ENCODE data around the gene ZCCHC24. TPM values are rescaled to one million over a fixed set of nuclear protein-coding genes. Genes with fewer than 3 reads are reported as not detected.
"Not testable (repeated sequence)": the region's sequence is repeated elsewhere in the genome, so short reads cannot be mapped to it uniquely, and the experiment has no call there.

The ZCCHC24 gene
- total RNA-seq, 2 experiments from 2014 or later = 2.4 to 3.1 TPM

- H3K4me3 Mint-ChIP-seq = no peak overlapping the region
- H3K27ac Mint-ChIP-seq = no peak overlapping the region
- no peaks in the 10 kb centered on the region for H3K9me3 Mint-ChIP-seq (ENCODE audit: low read depth)
- no peaks in the 10 kb centered on the region for H3K27me3 Mint-ChIP-seq
- ATAC-seq = no peak
- peak; percentile 40 for DNase-seq
- CTCF ChIA-PET = interaction anchor here (0.9 to 12.0 kb wide), 12 partner anchors 9 to 192 kb away, joined by 3 to 171 read pairs (median 6); no protein-coding TSS in a partner anchor
- peaks cover 24% of the 10 kb centered on the region for H3K36me3 Mint-ChIP-seq
- H3K4me1 Mint-ChIP-seq = peaks cover 65% of the 10 kb centered on the region
Observed at GRCh38 chr10:79345241-79346011, 100.0 kb downstream of the ZCCHC24 start.

- Mint-ChIP-seq H3K4me1 (peaks cover 57% of the 10 kb centered on the region), H3K9me3 (ENCODE audit: low read depth) (no peaks in the 10 kb centered on the region), H3K27me3 (no peaks in the 10 kb centered on the region), H3K4me3 (no peak overlapping the region), H3K36me3 (peaks cover 16% of the 10 kb centered on the region), H3K27ac (no peak overlapping the region)
- DNase-seq = peak; percentile 28
- CTCF ChIA-PET = interaction anchor here (0.9 to 12.0 kb wide), 10 partner anchors 10 to 193 kb away, joined by 3 to 171 read pairs (median 4); no protein-coding TSS in a partner anchor
- no peak for ATAC-seq
Observed at GRCh38 chr10:79344502-79345195, 100.8 kb downstream of the ZCCHC24 start.

- peak overlapping the region; percentile 37 for H3K27ac Mint-ChIP-seq
- CTCF ChIA-PET = interaction anchor here (0.9 to 12.0 kb wide), 5 partner anchors 9 to 49 kb away, joined by 3 to 171 read pairs (median 6); no protein-coding TSS in a partner anchor
- no peak overlapping the region for H3K4me3 Mint-ChIP-seq
Observed at GRCh38 chr10:79342811-79343561, 102.4 kb downstream of the ZCCHC24 start.

GRCh38 chr10:79342295-79342761, 103.1 kb downstream of the ZCCHC24 start:
- CTCF ChIA-PET = interaction anchor here (0.9 to 12.0 kb wide), 3 partner anchors 9 to 48 kb away, joined by 3 to 171 read pairs (median 6); no protein-coding TSS in a partner anchor
- H3K27me3 Mint-ChIP-seq = no peaks in the 10 kb centered on the region
- H3K9me3 Mint-ChIP-seq (ENCODE audit: low read depth) = no peaks in the 10 kb centered on the region
- no peak for ATAC-seq
- no peak overlapping the region for H3K4me3 Mint-ChIP-seq
- H3K27ac Mint-ChIP-seq = peak overlapping the region; percentile 44
- peak; percentile 32 for DNase-seq
- peaks cover 45% of the 10 kb centered on the region for H3K4me1 Mint-ChIP-seq
- H3K36me3 Mint-ChIP-seq = no peaks in the 10 kb centered on the region

More at GRCh38 chr10:79342811-79343561, 102.4 kb downstream of the ZCCHC24 start:
- H3K4me1 Mint-ChIP-seq = peaks cover 45% of the 10 kb centered on the region
- H3K9me3 Mint-ChIP-seq (ENCODE audit: low read depth) = no peaks in the 10 kb centered on the region
- DNase-seq (peak; percentile 45), ATAC-seq (no peak)
- no peaks in the 10 kb centered on the region for H3K27me3 Mint-ChIP-seq
- no peaks in the 10 kb centered on the region for H3K36me3 Mint-ChIP-seq

- no peaks in the 10 kb centered on the region for H3K27me3 Mint-ChIP-seq
- no peak overlapping the region for H3K4me3 Mint-ChIP-seq
- H3K36me3 Mint-ChIP-seq = no peaks in the 10 kb centered on the region
- no peaks in the 10 kb centered on the region for H3K9me3 Mint-ChIP-seq (ENCODE audit: low read depth)
- ATAC-seq = no peak
- no peak for DNase-seq
- CTCF ChIA-PET = interaction anchor here (12.0 kb wide), 1 partner anchor 22 kb away, joined by 171 read pairs; no protein-coding TSS in a partner anchor
- no peak overlapping the region for H3K27ac Mint-ChIP-seq
- H3K4me1 Mint-ChIP-seq = peaks cover 35% of the 10 kb centered on the region
Observed at GRCh38 chr10:79340646-79341244, 104.7 kb downstream of the ZCCHC24 start.

- ATAC-seq (no peak), DNase-seq (no peak)
- H3K27me3 Mint-ChIP-seq = no peaks in the 10 kb centered on the region
- no peak overlapping the region for H3K4me3 Mint-ChIP-seq
- no peaks in the 10 kb centered on the region for H3K9me3 Mint-ChIP-seq (ENCODE audit: low read depth)
- H3K4me1 Mint-ChIP-seq = peaks cover 24% of the 10 kb centered on the region
- peak overlapping the region; percentile 32 for H3K27ac Mint-ChIP-seq
- H3K36me3 Mint-ChIP-seq = peaks cover 2% of the 10 kb centered on the region
- CTCF ChIA-PET = no interaction called here
Observed at GRCh38 chr10:79339266-79339665, 106.2 kb downstream of the ZCCHC24 start.

- DNase-seq; H3K9me3 Mint-ChIP-seq (ENCODE audit: low read depth); H3K36me3 Mint-ChIP-seq; H3K27ac Mint-ChIP-seq; H3K4me3 Mint-ChIP-seq; H3K27me3 Mint-ChIP-seq; ATAC-seq: not testable (repeated sequence)
- peaks cover 16% of the 10 kb centered on the region for H3K4me1 Mint-ChIP-seq
- CTCF ChIA-PET = interaction anchor here (0.7 kb wide), 1 partner anchor 21 kb away, joined by 4 read pairs; no protein-coding TSS in a partner anchor
Observed at GRCh38 chr10:79337783-79338469, 107.5 kb downstream of the ZCCHC24 start.

GRCh38 chr10:79336739-79337138, 108.7 kb downstream of the ZCCHC24 start:
- no peak for DNase-seq
- no peak overlapping the region for H3K27ac Mint-ChIP-seq
- no peak for ATAC-seq
- no peak overlapping the region for H3K4me3 Mint-ChIP-seq
- peaks cover 2% of the 10 kb centered on the region for H3K36me3 Mint-ChIP-seq
- H3K27me3 Mint-ChIP-seq = no peaks in the 10 kb centered on the region
- peaks cover 15% of the 10 kb centered on the region for H3K4me1 Mint-ChIP-seq
- CTCF ChIA-PET = interaction anchor here (0.7 to 1.1 kb wide), 2 partner anchors 9 to 85 kb away, joined by 3 read pairs; no protein-coding TSS in a partner anchor
- no peaks in the 10 kb centered on the region for H3K9me3 Mint-ChIP-seq (ENCODE audit: low read depth)

DNA sequence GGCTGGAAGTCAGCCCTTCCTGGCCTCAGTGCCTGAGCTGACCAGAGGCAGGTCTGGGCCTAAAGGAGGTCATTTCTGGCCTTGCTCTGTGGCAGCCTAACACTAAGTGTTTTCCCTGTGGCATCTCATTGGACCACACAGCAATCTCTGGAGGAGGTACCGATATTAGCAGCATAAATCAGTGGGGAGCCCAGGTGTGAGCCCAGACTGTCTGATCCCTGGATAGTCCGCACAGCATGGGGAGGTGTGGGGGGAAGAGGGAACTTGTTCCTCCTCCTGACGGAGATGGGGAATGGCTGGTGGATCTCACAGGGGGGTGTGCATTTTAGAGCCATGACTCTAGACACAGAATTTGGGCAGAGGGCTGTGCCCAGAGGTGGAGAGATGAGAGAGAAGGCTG, 109.1 kb downstream of the ZCCHC24 start:
- CTCF ChIA-PET = interaction anchor here (1.1 kb wide), 1 partner anchor 85 kb away, joined by 3 read pairs; no protein-coding TSS in a partner anchor
- no peak for DNase-seq
- ATAC-seq = no peak
- Mint-ChIP-seq H3K27me3 (no peaks in the 10 kb centered on the region), H3K27ac (no peak overlapping the region), H3K9me3 (ENCODE audit: low read depth) (no peaks in the 10 kb centered on the region), H3K36me3 (peaks cover 2% of the 10 kb centered on the region), H3K4me1 (peaks cover 19% of the 10 kb centered on the region), H3K4me3 (no peak overlapping the region)

- H3K27ac Mint-ChIP-seq = no peak overlapping the region
- no peak for DNase-seq
- no peak for ATAC-seq
- H3K4me3 Mint-ChIP-seq = no peak overlapping the region
- no peaks in the 10 kb centered on the region for H3K9me3 Mint-ChIP-seq (ENCODE audit: low read depth)
- H3K36me3 Mint-ChIP-seq = peaks cover 2% of the 10 kb centered on the region
- no peaks in the 10 kb centered on the region for H3K27me3 Mint-ChIP-seq
- peaks cover 24% of the 10 kb centered on the region for H3K4me1 Mint-ChIP-seq
- CTCF ChIA-PET = interaction anchor here (0.9 to 2.4 kb wide), 5 partner anchors 9 to 90 kb away, joined by 3 to 11 read pairs (median 3); partner anchors contain the start of gene PPIF
Observed at GRCh38 chr10:79335470-79336235, 109.8 kb downstream of the ZCCHC24 start.

DNA sequence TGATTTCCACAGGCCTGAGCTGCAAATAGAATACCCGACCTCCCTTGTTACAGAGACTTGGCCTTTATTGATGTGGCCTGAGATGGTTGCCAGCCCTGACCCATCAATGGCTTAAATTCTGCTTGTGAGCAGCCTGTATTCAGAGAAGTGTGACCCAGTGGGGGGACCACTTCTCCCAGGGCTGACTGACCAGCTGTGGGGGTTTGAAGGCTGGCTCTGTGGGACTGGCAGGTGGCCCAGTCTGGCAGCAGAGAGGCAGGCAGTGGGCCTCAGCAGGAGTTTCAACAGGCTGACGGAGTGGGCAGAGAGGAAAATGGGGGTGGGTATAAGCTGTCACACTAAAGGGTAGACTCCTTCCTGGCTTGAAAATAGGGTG, 110.3 kb downstream of the ZCCHC24 start:
- no peak overlapping the region for H3K4me3 Mint-ChIP-seq
- H3K27me3 Mint-ChIP-seq = no peaks in the 10 kb centered on the region
- peaks cover 26% of the 10 kb centered on the region for H3K4me1 Mint-ChIP-seq
- no peak for DNase-seq
- CTCF ChIA-PET = interaction anchor here (0.9 to 2.4 kb wide), 4 partner anchors 10 to 90 kb away, joined by 3 to 11 read pairs (median 4); partner anchors contain the start of gene PPIF
- H3K27ac Mint-ChIP-seq = no peak overlapping the region
- peaks cover 2% of the 10 kb centered on the region for H3K36me3 Mint-ChIP-seq
- ATAC-seq = no peak
- H3K9me3 Mint-ChIP-seq (ENCODE audit: low read depth) = no peaks in the 10 kb centered on the region

All from activated CD8-positive, alpha-beta memory T cell treated with anti-CD3 and anti-CD28 coated beads, Interleukin-2, amount 10 ng/mL, durations not matched to agents 7 days and 5 days (primary cell).